Retinal pigment epithelial cell (primary cell): ENCODE measurements around the gene NHEJ1.

Source experiments
- DNase-seq: peaks from one replicate; pipeline ENCODE4 v3.0.0-alpha.2; 2010; ENCODE audit warnings: low read depth
- H3K4me3 ChIP-seq: 2 replicates; pipeline ENCODE4 v1.5.1; 2011; ENCODE audit warnings: mild to moderate bottlenecking, low read length, control low read depth, moderate library complexity
- CTCF ChIP-seq: conservative IDR thresholded peaks from 2 replicates; pipeline ENCODE4 v1.5.1; 2011; ENCODE audit warnings: low read depth, low read length, control low read depth, inconsistent platforms

The NHEJ1 gene

GRCh38 chr2:219030177-219030940 is 130.3 kb downstream of the NHEJ1 start:
- no peak overlapping the region for H3K4me3 ChIP-seq
- DNase-seq = no peak
- no peak for TF ChIP-seq CTCF

- H3K4me3 ChIP-seq = no peak overlapping the region
- peak; percentile 96 for TF ChIP-seq CTCF
- peak; percentile 8 for DNase-seq
Observed at GRCh38 chr2:219029829-219030165, 130.8 kb downstream of the NHEJ1 start.

GRCh38 chr2:219028996-219029828 is 131.4 kb downstream of the NHEJ1 start:
- no peak for DNase-seq
- TF ChIP-seq CTCF = no peak
- H3K4me3 ChIP-seq = no peak overlapping the region

- no peak for TF ChIP-seq CTCF
- no peak for DNase-seq
- no peak overlapping the region for H3K4me3 ChIP-seq
Observed at GRCh38 chr2:219028141-219028540, 132.5 kb downstream of the NHEJ1 start.

- TF ChIP-seq CTCF = no peak
- no peak overlapping the region for H3K4me3 ChIP-seq
- DNase-seq = no peak
Observed at GRCh38 chr2:219027511-219028055, 133.0 kb downstream of the NHEJ1 start.

- no peak for TF ChIP-seq CTCF
- no peak overlapping the region for H3K4me3 ChIP-seq
- DNase-seq = no peak
Observed at GRCh38 chr2:219026946-219027345, 133.7 kb downstream of the NHEJ1 start.
